Endothelial cell of umbilical vein (primary cell): Measurements from ENCODE around the gene RBMS2. TPM values are rescaled to one million over a fixed set of nuclear protein-coding genes. Genes with fewer than 3 reads are reported as not detected.

Experiments
- BruUV-seq: library from RNA; stranded (reverse); fragments of 400-500 nt; replicated peaks from 2 replicates; lab custom pipeline; 2021; lab: Mats Ljungman, UMichigan
- CTCF ChIA-PET: fragments of 300-600, 350-600 bp; sonication (Branson Sonifier 250); formaldehyde crosslinking; loops from one replicate; lab custom pipeline; 2021; ENCODE audit warnings: antibody characterized with exemption, inconsistent platforms; lab: Charles Lee
- POLR2A ChIA-PET: fragments of 300-600, 350-600 bp; sonication (Branson Sonifier 250); formaldehyde crosslinking; loops from one replicate; lab custom pipeline; 2021; ENCODE audit warnings: antibody characterized with exemption, inconsistent platforms; lab: Charles Lee
- DNase-seq: peaks from one replicate; pipeline ENCODE4 v3.0.0-alpha.2; 2011; ENCODE audit warnings: low read depth, low spot score
- FAIRE-seq: peaks from 2 replicates; lab custom pipeline; 2011; peaks lifted over from hg19 to GRCh38; lab: Jason Lieb, UNC
- H2AFZ ChIP-seq: 2 replicates; pipeline ENCODE4 v1.6.0; 2012; ENCODE audit warnings: low read depth, low read length, control low read depth, inconsistent platforms
- H3K27ac ChIP-seq: 2 replicates; pipeline ENCODE4 v1.5.1; 2011; ENCODE audit warnings: low read depth, mild to moderate bottlenecking, control low read depth, low read length, moderate library complexity; ENCODE audit not compliant: insufficient read depth
- H3K27me3 ChIP-seq, 2 experiments: 2 replicates each; pipeline versions ENCODE4 v1.6.0 to v1.6.1; 2011; ENCODE audit warnings: low read length in 2 of 2, mixed read lengths in 1 of 2; ENCODE audit not compliant: control insufficient read depth in 2 of 2, insufficient read depth in 2 of 2
- H3K36me3 ChIP-seq, 2 experiments: 2 replicates in 1 of 2; 3 replicates in 1 of 2; pipeline ENCODE4 v1.5.1; 2011; ENCODE audit warnings: low read length in 2 of 2, mild to moderate bottlenecking in 1 of 2, moderate library complexity in 1 of 2; ENCODE audit not compliant: control insufficient read depth in 2 of 2, insufficient read depth in 2 of 2; ENCODE audit errors: extremely low read depth in 1 of 2
- H3K4me1 ChIP-seq: 3 replicates; pipeline ENCODE4 v1.5.1; 2011; ENCODE audit warnings: mild to moderate bottlenecking, low read length; ENCODE audit not compliant: control insufficient read depth, insufficient read depth; ENCODE audit errors: extremely low read depth
- H3K4me2 ChIP-seq: 2 replicates; pipeline ENCODE4 v1.6.1; 2011; ENCODE audit warnings: low read length, control low read depth, mixed read lengths; ENCODE audit not compliant: insufficient read depth
- H3K4me3 ChIP-seq, 3 experiments: fragments of 200-600 bp in 1 of 3; sonication (generic), shearing (Covaris generic) in 1 of 3; replicated peaks in 1 of 3; 2 replicates each; pipeline ENCODE4 v1.5.1; 2011 to 2016; ENCODE audit warnings: control low read depth in 3 of 3, low read length in 3 of 3, mild to moderate bottlenecking in 2 of 3, inconsistent platforms in 1 of 3, low read depth in 1 of 3, moderate library complexity in 1 of 3; ENCODE audit not compliant: insufficient read depth in 1 of 3
- H3K79me2 ChIP-seq: 2 replicates; pipeline ENCODE4 v1.6.0; 2012; ENCODE audit warnings: low read length, inconsistent platforms; ENCODE audit not compliant: control insufficient read depth, insufficient read depth
- H3K9ac ChIP-seq: replicated peaks from 2 replicates; pipeline ENCODE3; 2011; ENCODE audit warnings: low read length, control low read depth; ENCODE audit not compliant: insufficient read depth; ENCODE audit errors: extremely low read depth
- H3K9me1 ChIP-seq: replicated peaks from 3 replicates; pipeline ENCODE4 v1.6.0; 2011; ENCODE audit warnings: mild to moderate bottlenecking, low read length; ENCODE audit not compliant: control insufficient read depth, insufficient read depth; ENCODE audit errors: extremely low read depth
- H3K9me3 ChIP-seq: replicated peaks from 2 replicates; pipeline ENCODE4 v1.5.1; 2012; ENCODE audit warnings: low read length, inconsistent platforms; ENCODE audit not compliant: control insufficient read depth, insufficient read depth
- H4K20me1 ChIP-seq: replicated peaks from 2 replicates; pipeline ENCODE3; 2011; ENCODE audit warnings: mild to moderate bottlenecking, low read length; ENCODE audit not compliant: control insufficient read depth, insufficient read depth; ENCODE audit errors: extremely low read depth
- CTCF ChIP-seq, 2 donors: IDR thresholded peaks; 1 replicate in 1 of 2; 2 replicates in 1 of 2; pipeline ENCODE4 v1.5.1; 2011; ENCODE audit warnings: low read length in 2 of 2, mild to moderate bottlenecking in 2 of 2, moderate library complexity in 2 of 2, control low read depth in 1 of 2, inconsistent platforms in 1 of 2, low read depth in 1 of 2; ENCODE audit not compliant: insufficient read depth in 1 of 2; ENCODE audit errors: extremely low read depth in 1 of 2
- EZH2 ChIP-seq: IDR thresholded peaks from 2 replicates; pipeline ENCODE4 v1.6.1; 2012; ENCODE audit warnings: borderline replicate concordance, low read depth, mild to moderate bottlenecking, moderate library complexity, low read length, inconsistent platforms; ENCODE audit not compliant: severe bottlenecking
- FOS ChIP-seq: IDR thresholded peaks from 2 replicates; pipeline ENCODE4 v1.6.1; 2011; ENCODE audit warnings: mild to moderate bottlenecking, low read length, moderate library complexity, borderline replicate concordance; ENCODE audit not compliant: insufficient read depth
- GATA2 ChIP-seq: IDR thresholded peaks from 2 replicates; pipeline ENCODE4 v1.7.0; 2011; ENCODE audit warnings: low read depth, mild to moderate bottlenecking, moderate library complexity, mixed read lengths, low read length; ENCODE audit not compliant: insufficient read length, insufficient read depth
- JUN ChIP-seq: IDR thresholded peaks from 2 replicates; pipeline ENCODE4 v1.6.1; 2011; ENCODE audit warnings: borderline replicate concordance, low read depth; ENCODE audit not compliant: insufficient read length, insufficient read depth
- MYC ChIP-seq: IDR thresholded peaks from one replicate; pipeline ENCODE4 v1.6.1; 2011; ENCODE audit warnings: mild to moderate bottlenecking, low read depth, low read length
- POLR2A ChIP-seq: IDR thresholded peaks from 2 replicates; pipeline ENCODE4 v1.6.1; 2012; ENCODE audit warnings: low read depth, mild to moderate bottlenecking, control low read depth, low read length
- POLR2AphosphoS5 ChIP-seq: IDR thresholded peaks from 2 replicates; pipeline ENCODE4 v1.6.1; 2012; ENCODE audit warnings: low read depth, mild to moderate bottlenecking, control low read depth, low read length, moderate library complexity; ENCODE audit not compliant: insufficient read depth
- dilution Hi-C: fragments of 300-500 bp; cut with MboI; formaldehyde crosslinking; loops from one replicate; pipeline ENCODE4 v1.15.0; 2019; ENCODE audit warnings: low sequenced_read_pairs; ENCODE audit not compliant: extremely low pct_ligation_motif_present
- intact Hi-C: fragments of 100-400 bp; cut with micrococcal nuclease; formaldehyde crosslinking; loops from one replicate; pipeline ENCODE4 v1.10.0; 2022
- polyA plus RNA-seq, 4 experiments: library from polyadenylated mRNA; depleted of rRNA in 3 of 4; stranded (reverse) in 3 of 4; unstranded in 1 of 4; fragments of >200 nt; gene quantifications; 2 replicates each; pipeline versions ENCODE4 v1.2.1 to v1.2.3, GENCODE V29; 2011 to 2012; ENCODE audit warnings: missing spikeins in 1 of 4
- total RNA-seq: library from RNA; stranded (reverse); gene quantifications from 2 replicates; pipeline ENCODE4 v1.2.3, GENCODE V29; 2021
- TF ChIP-seq, protein P1 (sequence below): IDR thresholded peaks from 2 replicates; pipeline ENCODE4 v1.6.1; 2011; ENCODE audit not compliant: insufficient read depth, insufficient read length

RBMS2 gene
- total and polyA plus RNA-seq, 2 donors (not counting 3 experiments of a cell fraction or from before 2014, with no cell fraction given), result 66.8 to 103 TPM

- Histone ChIP-seq H3K9me3 (no peaks in the 10 kb centered on the region), H3K27me3 (no peaks in the 10 kb centered on the region), H2AFZ (no peak overlapping the region), H3K9ac (no peak overlapping the region), H3K27ac (no peak overlapping the region), H3K4me1 (no peaks in the 10 kb centered on the region), H3K36me3 (peaks cover 11 to 29% of the 10 kb centered on the region in 2 experiments), H3K9me1 (no peaks in the 10 kb centered on the region), H4K20me1 (no peaks in the 10 kb centered on the region), H3K4me3 (no peak overlapping the region), H3K79me2 (no peaks in the 10 kb centered on the region), H3K4me2 (no peak overlapping the region)
- intact Hi-C loops, result no loop called here
- no peak for DNase-seq
- TF ChIP-seq CTCF (IDR thresholded peaks at IDR 0.05; ENCODE audit: extremely low read depth in 1 of 2, insufficient read depth in 1 of 2, low read depth in 1 of 2, low read length in 2 of 2) (no peak), POLR2A (no peak), JUN (no peak), GATA2 (no peak), MYC (no peak), POLR2AphosphoS5 (no peak), FOS (no peak), EZH2 (no peak)
- TF ChIP-seq, protein P1, sequence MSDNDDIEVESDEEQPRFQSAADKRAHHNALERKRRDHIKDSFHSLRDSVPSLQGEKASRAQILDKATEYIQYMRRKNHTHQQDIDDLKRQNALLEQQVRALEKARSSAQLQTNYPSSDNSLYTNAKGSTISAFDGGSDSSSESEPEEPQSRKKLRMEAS, result no peak
- dilution Hi-C loops, result no loop called here
- no peak for FAIRE-seq
- BruUV-seq, result no TSS peak
- CTCF ChIA-PET, result interaction anchor here (1.0 to 2.5 kb wide), 7 partner anchors 9 to 88 kb away, joined by 3 to 21 read pairs (median 5); no protein-coding TSS in a partner anchor
- POLR2A ChIA-PET, result no interaction called here
Measured at GRCh38 chr12:56589783-56590182, 68.2 kb downstream of the RBMS2 start.
